GM12878 (cell line): Measurements from ENCODE around the gene KLK13. TPM values are rescaled to one million over a fixed set of nuclear protein-coding genes. Genes with fewer than 3 reads are reported as not detected.

ENCODE experiments used
- ATAC-seq: fragments of 200-7000 bp; cut with Tn5 transposase; 3 replicates; pipeline ENCODE4 v1.9.1; 2020; ENCODE audit warnings: mild to moderate bottlenecking, moderate library complexity
- BruUV-seq: library from RNA; stranded (reverse); fragments of 400-500 nt; replicated peaks from 2 replicates; lab custom pipeline; 2021; lab: Mats Ljungman, UMichigan
- CTCF ChIA-PET: fragments of 300-600 bp; sonication (Branson Sonifier 250); formaldehyde crosslinking; extraction: SDS; loops from one replicate; lab custom pipeline; 2021; ENCODE audit warnings: inconsistent platforms; lab: Yijun Ruan, JAX
- POLR2A ChIA-PET: fragments of 350-600 bp; formaldehyde crosslinking; extraction: SDS; loops from one replicate; lab custom pipeline; 2021; ENCODE audit warnings: inconsistent platforms; lab: Charles Lee
- RAD21 ChIA-PET: fragments of 300-600 bp; sonication (Branson Sonifier 250); formaldehyde crosslinking; loops from one replicate; lab custom pipeline; 2023; ENCODE audit warnings: antibody characterized with exemption; ENCODE audit not compliant: unreplicated experiment; lab: Charles Lee
- SMC1A ChIA-PET: fragments of 300-600 bp; sonication (Branson Sonifier 250); formaldehyde crosslinking; loops from one replicate; lab custom pipeline; 2023; ENCODE audit not compliant: unreplicated experiment, uncharacterized antibody; lab: Charles Lee
- DNase-seq: peaks from one replicate; pipeline ENCODE4 v3.0.0-alpha.2; 2011; ENCODE audit warnings: low read depth, low spot score
- FAIRE-seq: peaks from 3 replicates; lab custom pipeline; 2011; peaks lifted over from hg19 to GRCh38; lab: Jason Lieb, UNC
- H2AFZ ChIP-seq: 2 replicates; pipeline ENCODE4 v1.6.0; 2011; ENCODE audit warnings: low read depth, low read length, control low read depth; ENCODE audit not compliant: control insufficient read depth
- H3K27ac ChIP-seq: 2 replicates; pipeline ENCODE4 v1.5.1; 2011; ENCODE audit warnings: control low read depth; ENCODE audit not compliant: control insufficient read depth, insufficient read depth
- H3K27me3 ChIP-seq, 2 experiments: replicated peaks in 1 of 2; 2 replicates each; pipeline versions ENCODE4 v1.6.0 to v1.6.1; 2011; ENCODE audit warnings: low read length in 1 of 2; ENCODE audit not compliant: control insufficient read depth in 2 of 2, insufficient read depth in 2 of 2
- H3K36me3 ChIP-seq, 2 experiments: 2 replicates each; pipeline ENCODE4 v1.5.1; 2011; ENCODE audit warnings: low read length in 1 of 2; ENCODE audit not compliant: control insufficient read depth in 2 of 2, insufficient read depth in 2 of 2
- H3K4me1 ChIP-seq: 2 replicates; pipeline ENCODE4 v1.6.1; 2011; ENCODE audit warnings: mild to moderate bottlenecking, low read length, moderate library complexity, mixed read lengths; ENCODE audit not compliant: control insufficient read depth, insufficient read depth
- H3K4me2 ChIP-seq: 2 replicates; pipeline ENCODE4 v1.6.0; 2011; ENCODE audit warnings: control low read depth; ENCODE audit not compliant: control insufficient read depth, insufficient read depth
- H3K4me3 ChIP-seq: fragments of 200-600 bp; sonication (generic); 2 replicates; pipeline ENCODE4 v1.5.1; 2016
- H3K79me2 ChIP-seq: 2 replicates; pipeline ENCODE4 v1.6.0; 2011; ENCODE audit warnings: low read length; ENCODE audit not compliant: control insufficient read depth, insufficient read depth
- H3K9ac ChIP-seq: 2 replicates; pipeline ENCODE4 v1.8.0; 2011; ENCODE audit warnings: low read length, control low read depth, mixed read lengths; ENCODE audit not compliant: control insufficient read depth, insufficient read depth
- H3K9me3 ChIP-seq: replicated peaks from 3 replicates; pipeline ENCODE4 v1.5.1; 2011; ENCODE audit warnings: mild to moderate bottlenecking, low read length; ENCODE audit not compliant: control insufficient read depth, insufficient read depth
- H4K20me1 ChIP-seq: 2 replicates; pipeline ENCODE4 v1.6.0; 2011; ENCODE audit not compliant: control insufficient read depth, insufficient read depth
- ATF7 ChIP-seq: fragments of 450-650 bp; IDR thresholded peaks from 2 replicates; pipeline ENCODE4 v1.6.1; 2016; ENCODE audit warnings: low read depth, mild to moderate bottlenecking
- BACH1 ChIP-seq: fragments of 450-650 bp; IDR thresholded peaks from 2 replicates; pipeline ENCODE4 v1.6.1; 2017; ENCODE audit warnings: mild to moderate bottlenecking, borderline replicate concordance
- CREM ChIP-seq: IDR thresholded peaks from 2 replicates; pipeline ENCODE4 v1.6.1; 2014; ENCODE audit warnings: antibody characterized with exemption, low read depth
- DPF2 ChIP-seq: fragments of 450-650 bp; IDR thresholded peaks from 2 replicates; pipeline ENCODE4 v1.6.1; 2017; ENCODE audit warnings: mild to moderate bottlenecking
- IKZF1 ChIP-seq: fragments of 450-650 bp; conservative IDR thresholded peaks from 2 replicates; pipeline ENCODE4 v1.6.1; 2017; ENCODE audit warnings: antibody characterized with exemption, mild to moderate bottlenecking
- KDM1A ChIP-seq: fragments of 200-600 bp; sonication (generic); IDR thresholded peaks from 2 replicates; pipeline ENCODE4 v1.6.1; 2016; ENCODE audit warnings: borderline replicate concordance
- KLF5 ChIP-seq: fragments of 450-650 bp; IDR thresholded peaks from 2 replicates; pipeline ENCODE4 v1.6.1; 2014; ENCODE audit warnings: mild to moderate bottlenecking; ENCODE audit not compliant: partially characterized antibody
- MTA3 ChIP-seq: IDR thresholded peaks from 2 replicates; pipeline ENCODE4 v1.6.1; 2012; ENCODE audit warnings: low read length, inconsistent platforms, borderline replicate concordance
- NFIC ChIP-seq: IDR thresholded peaks from 2 replicates; pipeline ENCODE4 v1.6.1; 2012; ENCODE audit warnings: low read depth, mild to moderate bottlenecking, inconsistent platforms, low read length, moderate library complexity
- NFXL1 ChIP-seq: fragments of 450-650 bp; IDR thresholded peaks from 2 replicates; pipeline ENCODE4 v1.6.1; 2017; ENCODE audit warnings: antibody characterized with exemption, mild to moderate bottlenecking, borderline replicate concordance
- NR2C2 ChIP-seq: IDR thresholded peaks from 2 replicates; pipeline ENCODE4 v1.6.1; 2011; ENCODE audit warnings: borderline replicate concordance, low read depth; ENCODE audit not compliant: control insufficient read depth, insufficient read length
- POU2F2 ChIP-seq: IDR thresholded peaks from 3 replicates; pipeline ENCODE4 v1.6.1; 2011; ENCODE audit warnings: low read depth, mild to moderate bottlenecking, low read length, borderline replicate concordance
- RELA ChIP-seq: fragments of 450-650 bp; IDR thresholded peaks from 2 replicates; pipeline ENCODE4 v1.8.0; 2014; ENCODE audit warnings: borderline replicate concordance; ENCODE audit not compliant: partially characterized antibody
- RFX5 ChIP-seq: IDR thresholded peaks from 2 replicates; pipeline ENCODE4 v1.6.1; 2011; ENCODE audit warnings: low read depth, low read length, improper control_type of control experiment
- STAT3 ChIP-seq: IDR thresholded peaks from 2 replicates; pipeline ENCODE4 v1.6.1; 2011; ENCODE audit warnings: low read depth, low read length, improper control_type of control experiment
- TAF1 ChIP-seq: IDR thresholded peaks from 2 replicates; pipeline ENCODE4 v1.6.1; 2011; ENCODE audit warnings: mild to moderate bottlenecking, low read depth, low read length, borderline replicate concordance
- WGBS: methylation state at CpG from one replicate; pipeline ENCODE4 v1.1.6; 2016; ENCODE audit warnings: low lambda C conversion rate; ENCODE audit not compliant: insufficient replicate concordance, insufficient coverage; ENCODE audit errors: missing lambda C conversion rate; 5-methylcytosine and 5-hydroxymethylcytosine counted together
- in situ Hi-C: fragments of 300-500 bp; cut with MboI; formaldehyde crosslinking; loops from 9 replicates; pipeline ENCODE4 v1.14.3; 2018; ENCODE audit warnings: mixed read lengths
- intact Hi-C: fragments of 100-400 bp; cut with micrococcal nuclease; formaldehyde crosslinking; loops from one replicate; pipeline ENCODE4 v1.14.2; 2022; ENCODE audit not compliant: unreplicated experiment
- polyA plus RNA-seq, 11 experiments: library from polyadenylated mRNA; depleted of rRNA in 4 of 11; unstranded in 6 of 11; stranded (reverse) in 5 of 11; fragments of >200 nt; fragmentation: Nextera tagmentation in 4 of 11; fragmentation: Illumina TruSeq in 1 of 11; extraction: Ambion mirVana in 4 of 11; extraction: Trizol in 1 of 11; gene quantifications; 1 replicate in 1 of 11; 2 replicates in 10 of 11; pipeline versions ENCODE4 v1.2.1 to v1.2.3, GENCODE V29; 2011 to 2016; ENCODE audit warnings: inconsistent platforms in 2 of 11, missing spikeins in 2 of 11, low read depth in 1 of 11
- total RNA-seq, 4 experiments: library from RNA; depleted of rRNA in 3 of 4; stranded (reverse); fragments of >200 nt in 3 of 4; fragmentation: Illumina TruSeq in 1 of 4; extraction: Trizol in 1 of 4; gene quantifications; 2 replicates each; pipeline versions ENCODE4 v1.2.1 to v1.2.3, GENCODE V29; 2013 to 2021
- TF ChIP-seq, protein P1 (sequence below): IDR thresholded peaks from 2 replicates; pipeline ENCODE4 v1.6.1; 2011; ENCODE audit warnings: low read depth, mild to moderate bottlenecking, low read length, moderate library complexity, borderline replicate concordance; ENCODE audit errors: extremely low read depth

The KLK13 gene
- total and polyA plus RNA-seq, 10 of the 15 experiments (the other 5 are each of a cell fraction or from before 2014, with no cell fraction given) = not detected

DNA sequence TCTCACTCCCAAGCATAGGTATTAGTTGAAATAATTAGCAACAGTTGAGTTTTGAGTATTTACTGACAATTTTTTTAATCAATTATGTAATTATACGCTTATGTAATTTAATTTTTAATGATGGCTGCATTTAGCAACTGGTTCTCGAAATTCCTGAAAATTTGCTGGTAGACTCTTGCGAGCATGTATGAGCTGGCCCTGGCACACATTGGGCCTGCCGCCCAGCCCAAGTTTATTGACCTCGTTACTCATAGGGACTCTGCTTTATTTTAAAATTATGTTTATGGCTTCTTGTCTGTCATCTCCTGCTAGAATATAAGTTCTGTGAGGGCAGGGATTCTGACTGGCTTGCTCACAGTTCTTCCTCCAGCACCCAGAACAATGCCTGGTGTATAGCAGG, 11.1 kb upstream of the KLK13 start:
- RAD21 ChIA-PET = no interaction called here
- intact Hi-C loops (no loop called here), in situ Hi-C loops (no loop called here)
- no peaks in the 10 kb centered on the region for H3K4me1 ChIP-seq
- SMC1A ChIA-PET = no interaction called here
- no peaks in the 10 kb centered on the region for H3K27me3 ChIP-seq
- H3K9me3 ChIP-seq = no peaks in the 10 kb centered on the region
- WGBS = 36% methylated on average over 5 of the region's 5 CpGs
- FAIRE-seq = no peak
- H3K79me2 ChIP-seq = no peaks in the 10 kb centered on the region
- H3K9ac ChIP-seq = no peak overlapping the region
- TF ChIP-seq CREM = no peak
- no peak for TF ChIP-seq STAT3
- no TSS peak for BruUV-seq
- no peak overlapping the region for H3K27ac ChIP-seq
- DNase-seq = no peak
- POLR2A ChIA-PET = no interaction called here
- no peaks in the 10 kb centered on the region for H4K20me1 ChIP-seq
- H3K4me3 ChIP-seq = no peak overlapping the region
- ATAC-seq = no peak
- no peak overlapping the region for H2AFZ ChIP-seq
- no peaks in the 10 kb centered on the region for H3K36me3 ChIP-seq
- no peak overlapping the region for H3K4me2 ChIP-seq
- CTCF ChIA-PET = interaction anchor here (0.9 kb wide), 1 partner anchor 21 kb away, joined by 3 read pairs; no protein-coding TSS in a partner anchor

DNA sequence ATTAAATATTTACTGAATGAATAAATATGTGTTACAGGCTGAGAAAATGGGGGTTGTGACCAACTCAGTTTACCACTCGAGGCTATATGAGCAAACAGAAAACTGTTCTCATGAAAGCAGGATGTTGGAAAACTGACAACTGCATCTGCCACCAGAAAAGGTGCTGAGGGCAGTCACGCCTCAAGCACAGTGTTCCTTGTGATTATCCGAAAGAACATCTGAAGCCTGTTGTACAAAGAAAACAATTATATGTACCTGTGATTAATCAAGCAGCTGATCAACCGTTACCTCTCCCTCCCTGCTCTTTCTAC, 6.2 kb upstream of the KLK13 start:
- CTCF ChIA-PET = no interaction called here
- no TSS peak for BruUV-seq
- SMC1A ChIA-PET = no interaction called here
- Histone ChIP-seq H3K4me2 (no peak overlapping the region), H4K20me1 (no peaks in the 10 kb centered on the region), H3K36me3 (no peaks in the 10 kb centered on the region)
- no peak for TF ChIP-seq NFIC
- TF ChIP-seq KDM1A = no peak
- TF ChIP-seq, protein P1, sequence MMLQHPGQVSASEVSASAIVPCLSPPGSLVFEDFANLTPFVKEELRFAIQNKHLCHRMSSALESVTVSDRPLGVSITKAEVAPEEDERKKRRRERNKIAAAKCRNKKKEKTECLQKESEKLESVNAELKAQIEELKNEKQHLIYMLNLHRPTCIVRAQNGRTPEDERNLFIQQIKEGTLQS = no peak
- TF ChIP-seq NR2C2 = no peak
- TF ChIP-seq POU2F2 = no peak
- TF ChIP-seq ATF7 = no peak
- TF ChIP-seq DPF2 = no peak
- TF ChIP-seq RFX5 = no peak
- no peak for TF ChIP-seq TAF1
- no peak for TF ChIP-seq MTA3
- no peak for TF ChIP-seq IKZF1
- no peak for TF ChIP-seq NFXL1
- TF ChIP-seq RELA = no peak
- TF ChIP-seq KLF5 = no peak
- no peak for TF ChIP-seq BACH1
- TF ChIP-seq, all 136 proteins: peak for 0
- 13% methylated on average over 4 of the region's 4 CpGs for WGBS
- Histone ChIP-seq H3K27me3 (no peaks in the 10 kb centered on the region), H3K9ac (no peak overlapping the region), H3K9me3 (no peaks in the 10 kb centered on the region), H2AFZ (no peak overlapping the region), H3K27ac (no peak overlapping the region), H3K79me2 (no peaks in the 10 kb centered on the region), H3K4me3 (no peak overlapping the region), H3K4me1 (no peaks in the 10 kb centered on the region)
- POLR2A ChIA-PET = no interaction called here
- FAIRE-seq = no peak
- RAD21 ChIA-PET = no interaction called here
- ATAC-seq = no peak
- in situ Hi-C loops = no loop called here
- DNase-seq = no peak
- intact Hi-C loops = no loop called here
